SK-N-MC (cell line): ENCODE results near the gene CTNNA3.

Experiments used
- DNase-seq: peaks from one replicate; pipeline ENCODE4 v3.0.0-alpha.2; 2011; ENCODE audit warnings: low read depth, low spot score
- H3K27ac ChIP-seq: fragments of 200-600 bp; sonication (generic); 2 replicates; pipeline ENCODE4 v1.5.1; 2016; ENCODE audit warnings: mixed run types
- H3K36me3 ChIP-seq: fragments of 200-600 bp; sonication (generic); 2 replicates; pipeline ENCODE4 v1.6.1; 2017; ENCODE audit warnings: antibody characterized with exemption, low read length, mixed read lengths; ENCODE audit not compliant: insufficient read depth
- H3K4me3 ChIP-seq: fragments of 200-600 bp; sonication (generic); 2 replicates; pipeline ENCODE4 v1.5.1; 2016
- H3K9ac ChIP-seq: fragments of 200-600 bp; sonication (generic); 2 replicates; pipeline ENCODE4 v1.8.0; 2017; ENCODE audit warnings: mixed run types, mixed read lengths; ENCODE audit not compliant: insufficient read length
- H3K9me3 ChIP-seq: fragments of 200-600 bp; sonication (generic); 2 replicates; pipeline ENCODE4 v1.6.1; 2017; ENCODE audit warnings: low read depth, mild to moderate bottlenecking, antibody characterized with exemption, low read length, moderate library complexity, mixed read lengths
- EZH2 ChIP-seq: fragments of 200-600 bp; sonication (generic); IDR thresholded peaks from one replicate; pipeline ENCODE4 v1.6.1; 2017; ENCODE audit warnings: antibody characterized with exemption
- FOXP2 ChIP-seq: optimal IDR thresholded peaks from 2 replicates; pipeline ENCODE3; 2011; ENCODE audit warnings: mild to moderate bottlenecking, moderate library complexity; ENCODE audit not compliant: insufficient read depth; ENCODE audit errors: extremely low read length, control extremely low read depth
- POLR2AphosphoS5 ChIP-seq: IDR thresholded peaks from 2 replicates; pipeline ENCODE4 v1.6.1; 2012; ENCODE audit warnings: mild to moderate bottlenecking, low read depth, low read length, borderline replicate concordance

CTNNA3 gene

GRCh38 chr10:65945061-65945460 is 1750.9 kb downstream of the CTNNA3 start:
- no peak for DNase-seq
- Histone ChIP-seq H3K4me3 (no peak overlapping the region), H3K27ac (no peak overlapping the region), H3K36me3 (no peaks in the 10 kb centered on the region), H3K9me3 (no peaks in the 10 kb centered on the region), H3K9ac (no peak overlapping the region)
- TF ChIP-seq FOXP2, result no peak
- TF ChIP-seq EZH2, result no peak
- no peak for TF ChIP-seq POLR2AphosphoS5

- no peak overlapping the region for H3K4me3 ChIP-seq
- DNase-seq, result no peak
- no peaks in the 10 kb centered on the region for H3K36me3 ChIP-seq
- no peak overlapping the region for H3K27ac ChIP-seq
- H3K9me3 ChIP-seq, result no peaks in the 10 kb centered on the region
- no peak overlapping the region for H3K9ac ChIP-seq
- TF ChIP-seq POLR2AphosphoS5 (no peak), FOXP2 (no peak), EZH2 (no peak)
Measured at GRCh38 chr10:65943451-65943850, 1752.5 kb downstream of the CTNNA3 start.

GRCh38 chr10:65940816-65941662 is 1755.0 kb downstream of the CTNNA3 start:
- Histone ChIP-seq H3K9ac (no peak overlapping the region), H3K9me3 (no peaks in the 10 kb centered on the region), H3K36me3 (no peaks in the 10 kb centered on the region), H3K4me3 (no peak overlapping the region), H3K27ac (0 out of 2 replicates have a peak overlapping the region, but pooled peaks have one; percentile 46)
- DNase-seq, result peak; percentile 26
- TF ChIP-seq FOXP2 (no peak), EZH2 (no peak), POLR2AphosphoS5 (no peak)

GRCh38 chr10:65940105-65940504 is 1755.9 kb downstream of the CTNNA3 start:
- H3K9ac ChIP-seq, result no peak overlapping the region
- no peak overlapping the region for H3K27ac ChIP-seq
- H3K9me3 ChIP-seq, result no peaks in the 10 kb centered on the region
- TF ChIP-seq FOXP2 (no peak), EZH2 (no peak)
- no peaks in the 10 kb centered on the region for H3K36me3 ChIP-seq
- H3K4me3 ChIP-seq, result no peak overlapping the region
- DNase-seq, result no peak

GRCh38 chr10:65931291-65932070 is 1764.5 kb downstream of the CTNNA3 start:
- no peak overlapping the region for H3K4me3 ChIP-seq
- no peak for DNase-seq
- no peak overlapping the region for H3K27ac ChIP-seq
- no peaks in the 10 kb centered on the region for H3K9me3 ChIP-seq
- H3K9ac ChIP-seq, result no peak overlapping the region
- H3K36me3 ChIP-seq, result no peaks in the 10 kb centered on the region
- TF ChIP-seq EZH2 (no peak), FOXP2 (no peak), POLR2AphosphoS5 (no peak)

GRCh38 chr10:65911151-65911835 is 1784.7 kb downstream of the CTNNA3 start:
- Histone ChIP-seq H3K36me3 (no peaks in the 10 kb centered on the region), H3K9me3 (no peaks in the 10 kb centered on the region), H3K27ac (no peak overlapping the region), H3K9ac (no peak overlapping the region), H3K4me3 (no peak overlapping the region)
- TF ChIP-seq EZH2, result no peak
- no peak for TF ChIP-seq POLR2AphosphoS5
- TF ChIP-seq FOXP2, result no peak
- no peak for DNase-seq

GRCh38 chr10:65910209-65910608 is 1785.8 kb downstream of the CTNNA3 start:
- Histone ChIP-seq H3K9me3 (no peaks in the 10 kb centered on the region), H3K4me3 (no peak overlapping the region), H3K9ac (no peak overlapping the region), H3K36me3 (no peaks in the 10 kb centered on the region), H3K27ac (no peak overlapping the region)
- DNase-seq, result no peak
- no peak for TF ChIP-seq EZH2
- TF ChIP-seq FOXP2, result no peak
- TF ChIP-seq POLR2AphosphoS5, result no peak

GRCh38 chr10:65907199-65907712 is 1788.7 kb downstream of the CTNNA3 start:
- Histone ChIP-seq H3K4me3 (no peak overlapping the region), H3K27ac (no peak overlapping the region), H3K36me3 (no peaks in the 10 kb centered on the region), H3K9ac (no peak overlapping the region), H3K9me3 (no peaks in the 10 kb centered on the region)
- no peak for TF ChIP-seq POLR2AphosphoS5
- TF ChIP-seq FOXP2, result no peak
- DNase-seq, result no peak
